Measurements from ENCODE around the gene ZNF865.

GRCh38 chr19:55647732-55648584 is 42.5 kb downstream of the ZNF865 start, which contains the start of gene CCDC106:
- TF ChIP-seq EZH2phosphoT487 (IDR thresholded peaks at IDR 0.05; ENCODE audit: low read length) = no peak
- TF ChIP-seq, protein P1, sequence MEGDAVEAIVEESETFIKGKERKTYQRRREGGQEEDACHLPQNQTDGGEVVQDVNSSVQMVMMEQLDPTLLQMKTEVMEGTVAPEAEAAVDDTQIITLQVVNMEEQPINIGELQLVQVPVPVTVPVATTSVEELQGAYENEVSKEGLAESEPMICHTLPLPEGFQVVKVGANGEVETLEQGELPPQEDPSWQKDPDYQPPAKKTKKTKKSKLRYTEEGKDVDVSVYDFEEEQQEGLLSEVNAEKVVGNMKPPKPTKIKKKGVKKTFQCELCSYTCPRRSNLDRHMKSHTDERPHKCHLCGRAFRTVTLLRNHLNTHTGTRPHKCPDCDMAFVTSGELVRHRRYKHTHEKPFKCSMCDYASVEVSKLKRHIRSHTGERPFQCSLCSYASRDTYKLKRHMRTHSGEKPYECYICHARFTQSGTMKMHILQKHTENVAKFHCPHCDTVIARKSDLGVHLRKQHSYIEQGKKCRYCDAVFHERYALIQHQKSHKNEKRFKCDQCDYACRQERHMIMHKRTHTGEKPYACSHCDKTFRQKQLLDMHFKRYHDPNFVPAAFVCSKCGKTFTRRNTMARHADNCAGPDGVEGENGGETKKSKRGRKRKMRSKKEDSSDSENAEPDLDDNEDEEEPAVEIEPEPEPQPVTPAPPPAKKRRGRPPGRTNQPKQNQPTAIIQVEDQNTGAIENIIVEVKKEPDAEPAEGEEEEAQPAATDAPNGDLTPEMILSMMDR (IDR thresholded peaks at IDR 0.05; ENCODE audit: low read length) = no peak
